Panc1 (cell line): ENCODE data around the gene ABL1. TPM values are rescaled to one million over a fixed set of nuclear protein-coding genes. Genes with fewer than 3 reads are reported as not detected.
"Not testable (repeated sequence)": the region's sequence is repeated elsewhere in the genome, so short reads cannot be mapped to it uniquely, and the experiment has no call there.

ENCODE experiments used
- ATAC-seq: fragments of 200-7000 bp; cut with Tn5 transposase; 2 replicates; pipeline ENCODE4 v1.9.1; 2020; ENCODE audit warnings: mild to moderate bottlenecking, moderate library complexity
- BruUV-seq: library from RNA; stranded (reverse); fragments of 400-500 nt; replicated peaks from 2 replicates; lab custom pipeline; 2021; lab: Mats Ljungman, UMichigan
- CTCF ChIA-PET: fragments of 300-600 bp; sonication (Branson Sonifier 250); formaldehyde crosslinking; loops from one replicate; lab custom pipeline; 2022; ENCODE audit warnings: antibody characterized with exemption; lab: Charles Lee
- POLR2A ChIA-PET: fragments of 300-600 bp; sonication (Branson Sonifier 250); formaldehyde crosslinking; loops from one replicate; lab custom pipeline; 2022; ENCODE audit warnings: antibody characterized with exemption; lab: Charles Lee
- DNase-seq: peaks from one replicate; pipeline ENCODE4 v3.0.0-alpha.2; 2010; ENCODE audit warnings: low read depth, low spot score
- H3K27ac ChIP-seq: 2 replicates; pipeline ENCODE4 v1.5.1; 2011; ENCODE audit warnings: mild to moderate bottlenecking, low read length, inconsistent platforms
- H3K27me3 ChIP-seq: fragments of 200-500 bp; sonication (Bioruptor generic); 2 replicates; pipeline ENCODE4 v1.6.0; 2014; ENCODE audit warnings: low read length, inconsistent platforms; ENCODE audit not compliant: control insufficient read depth, insufficient read depth
- H3K36me3 ChIP-seq: fragments of 200-500 bp; sonication (Bioruptor generic); 2 replicates; pipeline ENCODE4 v1.5.1; 2014; ENCODE audit warnings: inconsistent platforms, mild to moderate bottlenecking, low read length, moderate library complexity; ENCODE audit not compliant: control insufficient read depth, insufficient read depth
- H3K4me1 ChIP-seq: 2 replicates; pipeline ENCODE4 v1.5.1; 2011; ENCODE audit warnings: inconsistent platforms, mild to moderate bottlenecking, low read length, moderate library complexity; ENCODE audit not compliant: control insufficient read depth, insufficient read depth
- H3K4me3 ChIP-seq, 2 experiments: 2 replicates each; pipeline ENCODE4 v1.5.1; 2011 to 2012; ENCODE audit warnings: low read depth in 2 of 2, low read length in 2 of 2, mild to moderate bottlenecking in 2 of 2, inconsistent platforms in 1 of 2, moderate library complexity in 1 of 2
- H3K9me3 ChIP-seq: fragments of 200-500 bp; sonication (Bioruptor generic); 2 replicates; pipeline ENCODE4 v1.5.1; 2014; ENCODE audit warnings: low read depth, mild to moderate bottlenecking, inconsistent platforms, low read length, moderate library complexity; ENCODE audit not compliant: control insufficient read depth, insufficient read depth
- POLR2AphosphoS5 ChIP-seq: IDR thresholded peaks from 2 replicates; pipeline ENCODE4 v1.6.1; 2012; ENCODE audit warnings: mild to moderate bottlenecking, low read depth, low read length, moderate library complexity
- SIN3A ChIP-seq: IDR thresholded peaks from 2 replicates; pipeline ENCODE4 v1.6.1; 2012; ENCODE audit warnings: low read depth, mild to moderate bottlenecking, low read length, moderate library complexity, borderline replicate concordance; ENCODE audit not compliant: insufficient read depth
- TCF7L2 ChIP-seq: IDR thresholded peaks from 2 replicates; pipeline ENCODE4 v1.6.1; 2011; ENCODE audit warnings: mild to moderate bottlenecking, low read depth, low read length, inconsistent platforms
- in situ Hi-C: cut with HindIII; loops from 2 replicates; pipeline ENCODE4 v1.10.0; 2016; ENCODE audit warnings: low sequenced_read_pairs, low pct_unique_long_range_greater_than_20kb
- intact Hi-C: fragments of 100-400 bp; cut with micrococcal nuclease; formaldehyde crosslinking; loops from one replicate; pipeline ENCODE4 v1.10.0; 2022; ENCODE audit not compliant: unreplicated experiment
- total RNA-seq: library from RNA; stranded (reverse); gene quantifications from one replicate; pipeline ENCODE4 v1.2.1, GENCODE V29; 2021; ENCODE audit not compliant: unreplicated experiment
- TF ChIP-seq, protein P1 (sequence below): fragments of 450-650 bp; IDR thresholded peaks from 2 replicates; pipeline ENCODE4 v1.5.1; 2017; ENCODE audit warnings: mild to moderate bottlenecking
- TF ChIP-seq, protein P2 (sequence below), 2 experiments: IDR thresholded peaks; 2 replicates each; pipeline ENCODE4 v1.6.1; 2011 to 2012; ENCODE audit warnings: low read depth in 2 of 2, control low read depth in 1 of 2, low read length in 1 of 2, mild to moderate bottlenecking in 1 of 2, moderate library complexity in 1 of 2; ENCODE audit not compliant: insufficient read depth in 1 of 2

ABL1 gene
- total RNA-seq, 1 experiment from 2014 or later: 48.4 TPM

DNA sequence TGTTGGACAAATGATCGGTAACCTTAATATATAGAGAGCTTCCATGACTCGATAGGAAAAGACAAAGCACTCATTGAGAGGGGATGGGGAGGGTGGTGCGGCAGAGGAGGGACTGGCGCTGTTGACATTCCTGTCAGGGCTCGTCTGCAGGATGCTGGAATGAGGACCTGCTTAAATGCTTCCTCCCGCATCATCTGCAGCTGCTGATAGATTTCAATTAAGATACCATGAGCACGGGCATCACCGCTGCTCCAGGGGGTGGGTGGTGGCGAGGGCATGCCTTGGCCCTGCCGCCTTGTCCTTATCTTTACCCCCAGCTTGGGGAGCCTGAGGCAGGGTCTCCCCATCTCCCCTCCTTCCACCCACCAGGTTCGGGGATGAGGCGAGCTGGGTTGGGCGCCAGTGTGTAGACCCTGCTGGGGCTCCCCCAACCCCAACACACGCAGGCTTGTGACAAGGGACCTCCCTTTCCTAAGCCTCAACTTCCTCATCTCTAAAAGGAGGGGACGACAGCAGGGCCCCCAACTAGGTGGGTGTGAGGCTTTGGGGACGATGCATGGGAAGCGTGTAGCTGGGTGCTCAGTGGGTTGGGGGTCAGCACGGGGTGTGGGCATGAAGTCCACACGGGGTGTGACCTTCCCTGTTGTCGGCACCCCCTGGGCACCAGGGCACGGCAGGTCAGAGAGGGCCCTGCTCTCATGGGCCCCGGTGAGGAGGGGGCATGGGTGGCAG, 73.3 kb downstream of the ABL1 start:
- H3K4me1 ChIP-seq: 0 out of 2 replicates have a peak, but pooled peaks cover 4% of the 10 kb centered on the region
- CTCF ChIA-PET: interaction anchor here (0.7 kb wide), 1 partner anchor 7 kb away, joined by 5 read pairs; no protein-coding TSS in a partner anchor

GRCh38 chr9:130908878-130909355, 73.9 kb downstream of the ABL1 start:
- ChIA-PET CTCF (no interaction called here), POLR2A (no interaction called here)
- Histone ChIP-seq H3K27ac (no peak overlapping the region), H3K27me3 (no peaks in the 10 kb centered on the region), H3K9me3 (no peaks in the 10 kb centered on the region), H3K4me3 (no peak overlapping the region), H3K4me1 (0 out of 2 replicates have a peak, but pooled peaks cover 4% of the 10 kb centered on the region), H3K36me3 (no peaks in the 10 kb centered on the region)
- ATAC-seq (no peak), DNase-seq (no peak)
- intact Hi-C loops (no loop called here), in situ Hi-C loops (no loop called here)
- no peak for TF ChIP-seq SIN3A
- TF ChIP-seq POLR2AphosphoS5: no peak
- TF ChIP-seq, protein P1, sequence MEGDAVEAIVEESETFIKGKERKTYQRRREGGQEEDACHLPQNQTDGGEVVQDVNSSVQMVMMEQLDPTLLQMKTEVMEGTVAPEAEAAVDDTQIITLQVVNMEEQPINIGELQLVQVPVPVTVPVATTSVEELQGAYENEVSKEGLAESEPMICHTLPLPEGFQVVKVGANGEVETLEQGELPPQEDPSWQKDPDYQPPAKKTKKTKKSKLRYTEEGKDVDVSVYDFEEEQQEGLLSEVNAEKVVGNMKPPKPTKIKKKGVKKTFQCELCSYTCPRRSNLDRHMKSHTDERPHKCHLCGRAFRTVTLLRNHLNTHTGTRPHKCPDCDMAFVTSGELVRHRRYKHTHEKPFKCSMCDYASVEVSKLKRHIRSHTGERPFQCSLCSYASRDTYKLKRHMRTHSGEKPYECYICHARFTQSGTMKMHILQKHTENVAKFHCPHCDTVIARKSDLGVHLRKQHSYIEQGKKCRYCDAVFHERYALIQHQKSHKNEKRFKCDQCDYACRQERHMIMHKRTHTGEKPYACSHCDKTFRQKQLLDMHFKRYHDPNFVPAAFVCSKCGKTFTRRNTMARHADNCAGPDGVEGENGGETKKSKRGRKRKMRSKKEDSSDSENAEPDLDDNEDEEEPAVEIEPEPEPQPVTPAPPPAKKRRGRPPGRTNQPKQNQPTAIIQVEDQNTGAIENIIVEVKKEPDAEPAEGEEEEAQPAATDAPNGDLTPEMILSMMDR: no peak
- TF ChIP-seq, protein P2, sequence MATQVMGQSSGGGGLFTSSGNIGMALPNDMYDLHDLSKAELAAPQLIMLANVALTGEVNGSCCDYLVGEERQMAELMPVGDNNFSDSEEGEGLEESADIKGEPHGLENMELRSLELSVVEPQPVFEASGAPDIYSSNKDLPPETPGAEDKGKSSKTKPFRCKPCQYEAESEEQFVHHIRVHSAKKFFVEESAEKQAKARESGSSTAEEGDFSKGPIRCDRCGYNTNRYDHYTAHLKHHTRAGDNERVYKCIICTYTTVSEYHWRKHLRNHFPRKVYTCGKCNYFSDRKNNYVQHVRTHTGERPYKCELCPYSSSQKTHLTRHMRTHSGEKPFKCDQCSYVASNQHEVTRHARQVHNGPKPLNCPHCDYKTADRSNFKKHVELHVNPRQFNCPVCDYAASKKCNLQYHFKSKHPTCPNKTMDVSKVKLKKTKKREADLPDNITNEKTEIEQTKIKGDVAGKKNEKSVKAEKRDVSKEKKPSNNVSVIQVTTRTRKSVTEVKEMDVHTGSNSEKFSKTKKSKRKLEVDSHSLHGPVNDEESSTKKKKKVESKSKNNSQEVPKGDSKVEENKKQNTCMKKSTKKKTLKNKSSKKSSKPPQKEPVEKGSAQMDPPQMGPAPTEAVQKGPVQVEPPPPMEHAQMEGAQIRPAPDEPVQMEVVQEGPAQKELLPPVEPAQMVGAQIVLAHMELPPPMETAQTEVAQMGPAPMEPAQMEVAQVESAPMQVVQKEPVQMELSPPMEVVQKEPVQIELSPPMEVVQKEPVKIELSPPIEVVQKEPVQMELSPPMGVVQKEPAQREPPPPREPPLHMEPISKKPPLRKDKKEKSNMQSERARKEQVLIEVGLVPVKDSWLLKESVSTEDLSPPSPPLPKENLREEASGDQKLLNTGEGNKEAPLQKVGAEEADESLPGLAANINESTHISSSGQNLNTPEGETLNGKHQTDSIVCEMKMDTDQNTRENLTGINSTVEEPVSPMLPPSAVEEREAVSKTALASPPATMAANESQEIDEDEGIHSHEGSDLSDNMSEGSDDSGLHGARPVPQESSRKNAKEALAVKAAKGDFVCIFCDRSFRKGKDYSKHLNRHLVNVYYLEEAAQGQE (IDR thresholded peaks at IDR 0.05; ENCODE audit: insufficient read depth in 1 of 2, low read depth in 2 of 2, low read length in 1 of 2): no peak
- TF ChIP-seq TCF7L2: no peak
- BruUV-seq: no TSS peak

More for the DNA sequence above, 73.3 kb downstream of the ABL1 start:
- no peaks in the 10 kb centered on the region for H3K36me3 ChIP-seq
- DNase-seq: no peak
- H3K9me3 ChIP-seq: no peaks in the 10 kb centered on the region
- no peak overlapping the region for H3K27ac ChIP-seq
- H3K4me3 ChIP-seq: no peak overlapping the region
- in situ Hi-C loops (no loop called here), intact Hi-C loops (no loop called here)
- TF ChIP-seq TCF7L2 (no peak), SIN3A (no peak), POLR2AphosphoS5 (no peak)
- TF ChIP-seq, protein P1: no peak
- TF ChIP-seq, protein P2 (IDR thresholded peaks at IDR 0.05; ENCODE audit: insufficient read depth in 1 of 2, low read depth in 2 of 2, low read length in 1 of 2): no peak
- no TSS peak for BruUV-seq
- ATAC-seq: no peak
- POLR2A ChIA-PET: interaction anchor here (0.7 kb wide), 1 partner anchor 18 kb away, joined by 7 read pairs; no protein-coding TSS in a partner anchor
- H3K27me3 ChIP-seq: no peaks in the 10 kb centered on the region

DNA sequence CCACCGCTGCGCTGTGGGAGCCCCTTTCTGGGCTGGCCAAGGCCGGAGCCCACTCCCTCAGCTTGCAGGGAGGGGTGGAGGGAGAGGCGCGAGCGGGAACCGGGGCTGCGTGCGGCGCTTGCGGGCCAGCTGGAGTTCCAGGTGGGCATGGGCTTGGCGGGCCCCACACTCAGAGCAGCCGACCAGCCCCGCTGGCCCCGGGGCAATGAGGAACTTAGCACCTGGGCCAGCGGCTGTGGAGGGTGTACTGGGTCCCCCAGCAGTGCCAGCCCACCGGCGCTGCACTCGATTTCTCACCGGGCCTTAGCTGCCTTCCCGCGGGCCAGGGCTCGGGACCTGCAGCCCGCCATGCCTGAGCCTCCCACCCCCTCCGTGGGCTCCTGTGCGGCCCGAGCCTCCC, 75.0 kb downstream of the ABL1 start:
- CTCF ChIA-PET, H3K27ac ChIP-seq, H3K27me3 ChIP-seq, BruUV-seq, H3K9me3 ChIP-seq, intact Hi-C loops, H3K36me3 ChIP-seq, H3K4me3 ChIP-seq, in situ Hi-C loops, H3K4me1 ChIP-seq, POLR2A ChIA-PET, DNase-seq, ATAC-seq: not testable (repeated sequence)
